AG04449 (cell line): ENCODE data around the gene ARMC9.
"Not testable (repeated sequence)": the region's sequence is repeated elsewhere in the genome, so short reads cannot be mapped to it uniquely, and the experiment has no call there.

Experiments
- CTCF ChIA-PET: fragments of 350-600 bp; formaldehyde crosslinking; extraction: SDS; loops from one replicate; lab custom pipeline; 2021; ENCODE audit warnings: antibody characterized with exemption; lab: Yijun Ruan, JAX
- POLR2A ChIA-PET: fragments of 400-600, 350-600 bp; formaldehyde crosslinking; extraction: SDS; loops from one replicate; lab custom pipeline; 2020; ENCODE audit warnings: antibody characterized with exemption, inconsistent platforms; lab: Yijun Ruan, JAX
- DNase-seq: peaks from one replicate; pipeline ENCODE4 v3.0.0-alpha.2; 2010; ENCODE audit warnings: low read depth, low spot score
- H3K4me3 ChIP-seq: 2 replicates; pipeline ENCODE4 v1.5.1; 2011; ENCODE audit warnings: low read depth, mild to moderate bottlenecking, control low read depth, low read length
- CTCF ChIP-seq: IDR thresholded peaks from one replicate; pipeline ENCODE4 v1.5.1; 2011; ENCODE audit warnings: mild to moderate bottlenecking, moderate library complexity, low read length, control low read depth, inconsistent platforms; ENCODE audit not compliant: insufficient read depth; ENCODE audit errors: missing control alignments

Gene ARMC9

GRCh38 chr2:231371430-231372054 lies 173.1 kb downstream of the ARMC9 start:
- no peak for TF ChIP-seq CTCF
- ChIA-PET CTCF (interaction anchor here (1.0 to 1.3 kb wide), 3 partner anchors 29 to 41 kb away, joined by 3 to 4 read pairs (median 3); no protein-coding TSS in a partner anchor), POLR2A (no interaction called here)
- DNase-seq, result no peak
- H3K4me3 ChIP-seq, result no peak overlapping the region

GRCh38 chr2:231372326-231372725 lies 173.9 kb downstream of the ARMC9 start:
- CTCF ChIA-PET, result interaction anchor here (1.0 to 1.3 kb wide), 4 partner anchors 28 to 41 kb away, joined by 3 to 4 read pairs (median 4); no protein-coding TSS in a partner anchor

GRCh38 chr2:231373184-231373583 lies 174.8 kb downstream of the ARMC9 start:
- no peak for DNase-seq

More at GRCh38 chr2:231372326-231372725, 173.9 kb downstream of the ARMC9 start:
- POLR2A ChIA-PET, result no interaction called here
- DNase-seq, result no peak
- TF ChIP-seq CTCF, result no peak
- H3K4me3 ChIP-seq, result no peak overlapping the region

GRCh38 chr2:231373786-231374349 lies 175.4 kb downstream of the ARMC9 start:
- H3K4me3 ChIP-seq, result no peak overlapping the region
- DNase-seq, result no peak
- no peak for TF ChIP-seq CTCF
- POLR2A ChIA-PET, result interaction anchor here (0.9 kb wide), 1 partner anchor 14 kb away, joined by 3 read pairs; no protein-coding TSS in a partner anchor
- CTCF ChIA-PET, result interaction anchor here (0.8 to 1.2 kb wide), 2 partner anchors 29 to 39 kb away, joined by 3 read pairs; no protein-coding TSS in a partner anchor

More at GRCh38 chr2:231373184-231373583, 174.8 kb downstream of the ARMC9 start:
- POLR2A ChIA-PET, result no interaction called here
- H3K4me3 ChIP-seq, result no peak overlapping the region
- TF ChIP-seq CTCF, result no peak
- CTCF ChIA-PET, result no interaction called here

GRCh38 chr2:231374771-231375170 lies 176.3 kb downstream of the ARMC9 start:
- no peak overlapping the region for H3K4me3 ChIP-seq
- TF ChIP-seq CTCF, result no peak
- CTCF ChIA-PET, result interaction anchor here (0.8 to 1.2 kb wide), 4 partner anchors 29 to 270 kb away, joined by 3 read pairs; no protein-coding TSS in a partner anchor
- POLR2A ChIA-PET, result interaction anchor here (0.9 kb wide), 1 partner anchor 14 kb away, joined by 3 read pairs; no protein-coding TSS in a partner anchor
- DNase-seq, result no peak

GRCh38 chr2:231375994-231376615 lies 177.7 kb downstream of the ARMC9 start:
- DNase-seq, POLR2A ChIA-PET, H3K4me3 ChIP-seq, CTCF ChIA-PET: not testable (repeated sequence)
